Pulmonary artery endothelial cell (primary cell): ENCODE data around the gene GPD1. TPM values are rescaled to one million over a fixed set of nuclear protein-coding genes. Genes with fewer than 3 reads are reported as not detected.
A peak's percentile ranks its signal among the peaks of the same experiment; 100 is the strongest.

Experiments
- DNase-seq: peaks from one replicate; pipeline ENCODE4 v3.0.0-alpha.2; 2011; ENCODE audit warnings: low read depth, low spot score
- total RNA-seq: library from RNA; depleted of rRNA; stranded (reverse); fragments of >200 nt; gene quantifications from 2 replicates; pipeline ENCODE4 v1.2.3, GENCODE V29; 2014

The GPD1 gene
- not detected in 2 replicates for total RNA-seq

GRCh38 chr12:50103767-50104321 is at the start of gene GPD1:
TSS of gene GPD1 (plus strand) at chr12:50104008. CDS start at chr12:50104051, 43 bp downstream.
- no peak for DNase-seq

GRCh38 chr12:50055831-50056638 is 47.8 kb upstream of the GPD1 start:
- no peak for DNase-seq

GRCh38 chr12:50056639-50056976 is 47.2 kb upstream of the GPD1 start:
- DNase-seq, result no peak

GRCh38 chr12:50057000-50057841 is 46.6 kb upstream of the GPD1 start, which contains the start of gene ASIC1:
TSS of gene ASIC1 (plus strand) at chr12:50057596. CDS start at chr12:50058767, 1,171 bp downstream.
- DNase-seq, result no peak

GRCh38 chr12:50057896-50058670 is 45.7 kb upstream of the GPD1 start:
- no peak for DNase-seq

GRCh38 chr12:50058743-50059312 is 45.0 kb upstream of the GPD1 start:
- no peak for DNase-seq

GRCh38 chr12:50059440-50060119 is 44.2 kb upstream of the GPD1 start:
- no peak for DNase-seq

GRCh38 chr12:50060120-50060468 is 43.7 kb upstream of the GPD1 start:
- DNase-seq, result no peak

GRCh38 chr12:50061171-50061570 is 42.6 kb upstream of the GPD1 start:
- DNase-seq, result no peak

- DNase-seq, result no peak
These were observed 41.7 kb upstream of the GPD1 start for GRCh38 chr12:50061946-50062686.

GRCh38 chr12:50062728-50063460 is 40.9 kb upstream of the GPD1 start:
- DNase-seq, result no peak

- DNase-seq, result no peak
These were observed 38.0 kb upstream of the GPD1 start for GRCh38 chr12:50065726-50066310.

- DNase-seq, result no peak
These were observed 37.4 kb upstream of the GPD1 start for GRCh38 chr12:50066402-50066801.

- no peak for DNase-seq
These were observed 34.7 kb upstream of the GPD1 start for GRCh38 chr12:50069069-50069468.

- DNase-seq, result no peak
These were observed 34.3 kb upstream of the GPD1 start for GRCh38 chr12:50069539-50069938.

- peak; percentile 45 for DNase-seq
These were observed 33.3 kb upstream of the GPD1 start for GRCh38 chr12:50070314-50071060.

- no peak for DNase-seq
These were observed 31.5 kb upstream of the GPD1 start for GRCh38 chr12:50072198-50072907.
